BJ (cell line): ENCODE results near the gene HES1. TPM values are rescaled to one million over a fixed set of nuclear protein-coding genes. Genes with fewer than 3 reads are reported as not detected.

ENCODE experiments used
- CTCF ChIA-PET: fragments of 350-600 bp; formaldehyde crosslinking; extraction: SDS; loops from one replicate; lab custom pipeline; 2021; ENCODE audit warnings: antibody characterized with exemption, inconsistent platforms; lab: Yijun Ruan, JAX
- POLR2A ChIA-PET: fragments of 300-600 bp; sonication (Branson Sonifier 250); formaldehyde crosslinking; extraction: SDS; loops from one replicate; lab custom pipeline; 2021; ENCODE audit warnings: antibody characterized with exemption; lab: Charles Lee
- DNase-seq: peaks from one replicate; pipeline ENCODE4 v3.0.0-alpha.2; 2011; ENCODE audit warnings: low read depth
- H3K27me3 ChIP-seq: 2 replicates; pipeline ENCODE4 v1.6.0; 2011; ENCODE audit warnings: low read length; ENCODE audit not compliant: control insufficient read depth, insufficient read depth
- H3K36me3 ChIP-seq: 2 replicates; pipeline ENCODE4 v1.5.1; 2011; ENCODE audit warnings: low read length; ENCODE audit not compliant: control insufficient read depth, insufficient read depth
- H3K4me3 ChIP-seq: 2 replicates; pipeline ENCODE4 v1.5.1; 2011; ENCODE audit warnings: low read depth, mild to moderate bottlenecking, control low read depth, low read length
- polyA plus RNA-seq: library from polyadenylated mRNA; depleted of rRNA; stranded (reverse); fragments of >200 nt; gene quantifications from 2 replicates; pipeline ENCODE4 v1.2.3, GENCODE V29; 2011
- TF ChIP-seq, protein P1 (sequence below): IDR thresholded peaks from 2 replicates; pipeline ENCODE4 v1.5.1; 2011; ENCODE audit warnings: low read depth, mild to moderate bottlenecking, control low read depth, inconsistent platforms, low read length, moderate library complexity; ENCODE audit not compliant: insufficient read depth

Gene HES1
- polyA plus RNA-seq, 1 experiment: 16.2 TPM

DNA sequence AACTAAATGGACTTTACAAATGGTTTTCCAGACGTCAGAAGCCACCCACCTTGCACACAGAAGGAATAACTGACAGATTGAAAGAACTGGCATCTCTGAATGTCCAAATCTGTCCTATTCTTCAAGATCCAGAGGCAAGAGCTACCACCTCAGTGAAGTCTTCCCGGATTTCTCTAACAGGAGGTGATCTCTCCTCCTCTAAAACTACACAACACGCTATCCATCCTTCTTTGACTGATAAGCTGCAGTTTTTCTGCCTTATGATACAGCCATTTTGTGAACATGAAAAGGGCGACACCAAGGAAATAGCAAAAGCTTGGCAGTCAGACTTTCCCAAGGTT is 37.1 kb upstream of the HES1 start:
- CTCF ChIA-PET: no interaction called here
- POLR2A ChIA-PET: interaction anchor here (0.5 kb wide), 1 partner anchor 141 kb away, joined by 4 read pairs; no protein-coding TSS in a partner anchor
- Histone ChIP-seq H3K36me3 (no peaks in the 10 kb centered on the region), H3K27me3 (peaks cover 38% of the 10 kb centered on the region), H3K4me3 (no peak overlapping the region)
- DNase-seq: no peak
- TF ChIP-seq, protein P1, sequence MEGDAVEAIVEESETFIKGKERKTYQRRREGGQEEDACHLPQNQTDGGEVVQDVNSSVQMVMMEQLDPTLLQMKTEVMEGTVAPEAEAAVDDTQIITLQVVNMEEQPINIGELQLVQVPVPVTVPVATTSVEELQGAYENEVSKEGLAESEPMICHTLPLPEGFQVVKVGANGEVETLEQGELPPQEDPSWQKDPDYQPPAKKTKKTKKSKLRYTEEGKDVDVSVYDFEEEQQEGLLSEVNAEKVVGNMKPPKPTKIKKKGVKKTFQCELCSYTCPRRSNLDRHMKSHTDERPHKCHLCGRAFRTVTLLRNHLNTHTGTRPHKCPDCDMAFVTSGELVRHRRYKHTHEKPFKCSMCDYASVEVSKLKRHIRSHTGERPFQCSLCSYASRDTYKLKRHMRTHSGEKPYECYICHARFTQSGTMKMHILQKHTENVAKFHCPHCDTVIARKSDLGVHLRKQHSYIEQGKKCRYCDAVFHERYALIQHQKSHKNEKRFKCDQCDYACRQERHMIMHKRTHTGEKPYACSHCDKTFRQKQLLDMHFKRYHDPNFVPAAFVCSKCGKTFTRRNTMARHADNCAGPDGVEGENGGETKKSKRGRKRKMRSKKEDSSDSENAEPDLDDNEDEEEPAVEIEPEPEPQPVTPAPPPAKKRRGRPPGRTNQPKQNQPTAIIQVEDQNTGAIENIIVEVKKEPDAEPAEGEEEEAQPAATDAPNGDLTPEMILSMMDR: no peak

DNA sequence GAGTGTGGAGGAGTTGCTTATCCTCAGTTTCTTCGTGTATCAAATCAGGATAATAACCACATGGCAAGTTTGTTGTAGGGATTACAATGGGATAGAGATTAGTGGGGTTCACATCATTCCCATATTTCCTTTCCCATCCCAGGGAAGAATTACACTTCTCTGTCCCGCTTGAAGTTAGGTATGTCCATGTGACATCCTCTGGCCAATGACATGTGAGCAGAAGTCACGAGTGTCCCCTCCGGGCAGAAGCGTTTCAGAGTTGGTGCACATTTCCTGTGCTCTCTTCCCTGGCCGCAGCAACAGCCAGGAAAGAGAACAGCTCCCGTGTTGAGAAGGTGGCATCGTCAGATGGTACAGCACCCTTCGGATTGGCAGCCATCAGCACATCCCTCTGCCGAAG is 36.7 kb upstream of the HES1 start:
- H3K27me3 ChIP-seq: peaks cover 38% of the 10 kb centered on the region
- ChIA-PET POLR2A (interaction anchor here (0.5 kb wide), 1 partner anchor 141 kb away, joined by 4 read pairs; no protein-coding TSS in a partner anchor), CTCF (no interaction called here)
- TF ChIP-seq, protein P1: no peak
- H3K4me3 ChIP-seq: no peak overlapping the region
- no peak for DNase-seq
- no peaks in the 10 kb centered on the region for H3K36me3 ChIP-seq

DNA sequence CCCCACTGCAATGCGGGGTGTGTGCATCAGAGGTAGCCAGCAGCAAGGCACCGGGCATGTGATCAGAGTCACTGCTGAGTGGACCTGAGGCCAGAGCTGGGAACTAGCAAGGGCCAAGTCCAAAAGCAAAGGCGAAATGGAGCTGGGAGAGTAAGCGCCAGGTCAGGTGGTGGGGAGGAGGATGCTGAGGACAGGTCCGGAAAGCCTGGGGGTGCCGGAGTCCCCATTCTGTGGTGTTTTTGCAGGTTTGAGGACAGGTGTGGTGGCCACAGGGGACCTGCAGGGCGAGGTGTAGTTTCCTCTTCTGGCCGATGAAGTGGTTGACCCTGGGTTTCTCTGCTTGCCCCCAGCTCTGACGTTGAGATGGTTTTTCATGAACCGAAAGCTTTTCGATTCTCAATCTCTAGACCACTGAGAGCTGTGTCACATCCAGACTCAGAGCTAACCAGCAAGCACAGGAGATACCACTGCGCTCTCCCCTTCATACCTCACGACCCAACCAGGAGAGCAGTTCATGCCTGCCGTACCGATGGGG is 35.0 kb upstream of the HES1 start:
- no peak for DNase-seq
- peaks cover 44% of the 10 kb centered on the region for H3K27me3 ChIP-seq
- CTCF ChIA-PET: interaction anchor here (1.0 kb wide), 1 partner anchor 15 kb away, joined by 3 read pairs; no protein-coding TSS in a partner anchor
- no peaks in the 10 kb centered on the region for H3K36me3 ChIP-seq
- POLR2A ChIA-PET: no interaction called here
- H3K4me3 ChIP-seq: no peak overlapping the region
- TF ChIP-seq, protein P1: no peak

DNA sequence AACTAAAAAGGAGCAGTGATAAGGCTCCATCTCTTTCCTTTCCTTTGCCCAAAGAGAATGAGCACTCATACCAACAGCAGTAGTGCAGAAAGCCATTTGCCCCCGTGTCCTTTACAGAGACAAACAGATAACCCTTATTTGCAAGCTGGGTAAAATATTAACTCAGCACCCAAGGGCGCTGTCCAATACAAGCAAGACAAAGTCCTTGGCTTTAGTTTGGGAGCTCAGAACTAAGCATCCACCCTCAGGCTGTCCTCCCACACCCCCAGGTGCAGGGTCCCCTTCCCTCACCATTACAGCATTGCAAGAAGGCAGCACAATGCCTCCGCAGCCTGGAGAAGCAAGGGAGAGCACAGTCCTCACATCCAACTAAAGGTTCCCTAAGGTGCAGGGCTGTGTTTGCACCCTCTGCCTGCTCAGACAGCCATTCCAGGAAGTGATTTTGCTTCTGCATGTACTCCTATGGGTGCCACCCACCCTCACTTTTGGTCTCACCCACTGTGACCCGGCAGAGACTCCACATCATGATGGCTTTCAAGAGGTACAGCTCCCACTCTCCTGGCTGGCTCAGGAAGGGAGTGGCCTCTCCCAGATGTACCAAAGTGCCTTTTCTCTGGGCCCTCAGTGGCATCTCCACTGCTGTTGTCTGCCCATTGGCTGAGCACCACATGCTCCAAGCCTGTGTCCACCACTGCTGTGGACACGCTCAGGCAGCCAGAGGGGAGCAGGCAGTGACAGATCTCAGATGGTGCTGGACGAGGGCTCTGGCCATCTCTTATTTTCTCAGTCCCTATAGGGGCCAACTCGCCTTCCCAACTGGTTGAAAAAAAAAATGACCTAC is 34.1 kb upstream of the HES1 start:
- CTCF ChIA-PET: interaction anchor here (1.0 kb wide), 1 partner anchor 14 kb away, joined by 3 read pairs; no protein-coding TSS in a partner anchor
- no peaks in the 10 kb centered on the region for H3K36me3 ChIP-seq
- no peak for DNase-seq
- peaks cover 45% of the 10 kb centered on the region for H3K27me3 ChIP-seq
- H3K4me3 ChIP-seq: no peak overlapping the region
- TF ChIP-seq, protein P1: no peak
- POLR2A ChIA-PET: no interaction called here

DNA sequence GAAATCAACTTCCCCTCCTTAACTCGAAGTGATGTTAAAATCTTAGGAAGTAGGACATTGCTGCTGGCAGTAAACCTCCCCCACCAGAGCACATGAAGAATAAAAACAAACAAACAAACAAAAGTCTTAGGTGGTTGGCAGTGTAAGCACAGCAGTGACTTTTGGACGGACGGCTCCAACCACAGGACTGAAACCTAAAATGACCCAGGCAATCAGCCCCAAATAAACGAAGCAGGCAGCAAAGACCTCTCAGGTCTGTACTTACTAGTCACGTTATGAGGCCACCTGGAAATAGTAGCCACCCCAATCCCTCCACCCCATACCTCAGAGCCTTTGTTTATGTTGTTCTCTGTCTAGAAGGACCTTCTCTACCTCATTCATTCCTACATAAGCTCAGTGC is 33.5 kb upstream of the HES1 start:
- Histone ChIP-seq H3K4me3 (no peak overlapping the region), H3K36me3 (no peaks in the 10 kb centered on the region), H3K27me3 (peaks cover 45% of the 10 kb centered on the region)
- ChIA-PET POLR2A (no interaction called here), CTCF (no interaction called here)
- TF ChIP-seq, protein P1: no peak
- no peak for DNase-seq
